MM.1S (cell line): Measurements from ENCODE around the gene CREBBP.

Experiments used
- DNase-seq: peaks from one replicate; pipeline ENCODE4 v3.0.0-alpha.2; 2015
- H2AFZ ChIP-seq: fragments of 300-600 bp; sonication (generic); 2 replicates; pipeline ENCODE4 v1.6.0; 2016; ENCODE audit warnings: antibody characterized with exemption, low read length
- H3F3A ChIP-seq: fragments of 300-600 bp; sonication (generic); 2 replicates; pipeline ENCODE4 v1.6.1; 2016; ENCODE audit warnings: mild to moderate bottlenecking, antibody characterized with exemption, low read length, moderate library complexity, mixed read lengths; ENCODE audit not compliant: insufficient read depth
- H3K27ac ChIP-seq: fragments of 300-600 bp; sonication (generic); 2 replicates; pipeline ENCODE4 v1.5.1; 2016; ENCODE audit warnings: mild to moderate bottlenecking, low read length
- H3K27me3 ChIP-seq: fragments of 300-600 bp; sonication (generic); replicated peaks from 2 replicates; pipeline ENCODE4 v1.6.0; 2016; ENCODE audit warnings: low read length; ENCODE audit not compliant: insufficient read depth
- H3K36me3 ChIP-seq: fragments of 300-600 bp; sonication (generic); replicated peaks from 2 replicates; pipeline ENCODE4 v1.6.1; 2016; ENCODE audit warnings: mild to moderate bottlenecking, low read length, mixed read lengths; ENCODE audit not compliant: insufficient read depth
- H3K4me1 ChIP-seq: fragments of 300-600 bp; sonication (generic); 2 replicates; pipeline ENCODE4 v1.6.1; 2016; ENCODE audit warnings: low read length, mixed read lengths
- H3K4me2 ChIP-seq: fragments of 300-600 bp; sonication (generic); 2 replicates; pipeline ENCODE4 v1.6.0; 2016; ENCODE audit warnings: low read depth, low read length
- H3K4me3 ChIP-seq: fragments of 300-600 bp; sonication (generic); 2 replicates; pipeline ENCODE4 v1.5.1; 2016; ENCODE audit warnings: low read length, mixed read lengths
- H3K79me2 ChIP-seq: fragments of 300-600 bp; sonication (generic); 2 replicates; pipeline ENCODE4 v1.6.1; 2016; ENCODE audit warnings: mixed run types, low read length, mixed read lengths
- H3K9ac ChIP-seq: fragments of 300-600 bp; sonication (generic); 2 replicates; pipeline ENCODE4 v1.6.1; 2016; ENCODE audit warnings: low read length, mixed read lengths
- H3K9me2 ChIP-seq: fragments of 300-600 bp; sonication (generic); replicated peaks from 2 replicates; pipeline ENCODE4 v1.6.1; 2016; ENCODE audit warnings: mild to moderate bottlenecking, low read length, mixed read lengths; ENCODE audit not compliant: insufficient read depth
- H3K9me3 ChIP-seq: fragments of 300-600 bp; sonication (generic); replicated peaks from 2 replicates; pipeline ENCODE4 v1.6.1; 2016; ENCODE audit warnings: mild to moderate bottlenecking, low read length, mixed read lengths; ENCODE audit not compliant: insufficient read depth
- H4K20me1 ChIP-seq: fragments of 300-600 bp; sonication (generic); 2 replicates; pipeline ENCODE4 v1.6.1; 2016; ENCODE audit warnings: mild to moderate bottlenecking, low read length, moderate library complexity, mixed read lengths; ENCODE audit not compliant: insufficient read depth
- CTCF ChIP-seq: fragments of 300-600 bp; sonication (generic); IDR thresholded peaks from 2 replicates; pipeline ENCODE4 v1.5.1; 2016; ENCODE audit warnings: antibody characterized with exemption, low read length, mixed read lengths
- EZH2 ChIP-seq: fragments of 300-600 bp; sonication (generic); optimal IDR thresholded peaks from 2 replicates; pipeline ENCODE3; 2017; ENCODE audit warnings: low read depth, mild to moderate bottlenecking, antibody characterized with exemption, low read length, mixed read lengths
- EZH2phosphoT487 ChIP-seq: fragments of 300-600 bp; sonication (generic); IDR thresholded peaks from 2 replicates; pipeline ENCODE4 v1.6.1; 2018; ENCODE audit warnings: antibody characterized with exemption, low read length

The CREBBP gene

GRCh38 chr16:3738128-3738527 lies 142.4 kb downstream of the CREBBP start:
- no peaks in the 10 kb centered on the region for H3K79me2 ChIP-seq
- H4K20me1 ChIP-seq = no peaks in the 10 kb centered on the region
- no peak overlapping the region for H3K4me3 ChIP-seq
- no peaks in the 10 kb centered on the region for H3K9me3 ChIP-seq
- H3K36me3 ChIP-seq = peaks cover 5% of the 10 kb centered on the region
- H3K4me1 ChIP-seq = no peaks in the 10 kb centered on the region
- TF ChIP-seq EZH2 = no peak
- no peak for TF ChIP-seq EZH2phosphoT487
- no peak for TF ChIP-seq CTCF
- H3F3A ChIP-seq = no peaks in the 10 kb centered on the region
- no peak overlapping the region for H2AFZ ChIP-seq
- H3K9me2 ChIP-seq = no peaks in the 10 kb centered on the region
- no peak overlapping the region for H3K4me2 ChIP-seq
- no peak for DNase-seq
- no peak overlapping the region for H3K27ac ChIP-seq
- no peaks in the 10 kb centered on the region for H3K27me3 ChIP-seq
- no peak overlapping the region for H3K9ac ChIP-seq

- Histone ChIP-seq H3K9me2 (no peaks in the 10 kb centered on the region), H3K36me3 (peaks cover 5% of the 10 kb centered on the region), H4K20me1 (no peaks in the 10 kb centered on the region), H3K27me3 (no peaks in the 10 kb centered on the region), H3K79me2 (no peaks in the 10 kb centered on the region), H3K4me2 (no peak overlapping the region), H2AFZ (no peak overlapping the region), H3F3A (no peaks in the 10 kb centered on the region), H3K4me3 (no peak overlapping the region), H3K9ac (no peak overlapping the region), H3K4me1 (no peaks in the 10 kb centered on the region), H3K9me3 (no peaks in the 10 kb centered on the region), H3K27ac (no peak overlapping the region)
- DNase-seq = no peak
- TF ChIP-seq EZH2 (no peak), CTCF (no peak), EZH2phosphoT487 (no peak)
These were observed 143.3 kb downstream of the CREBBP start for GRCh38 chr16:3737181-3737580.

- Histone ChIP-seq H3K79me2 (no peaks in the 10 kb centered on the region), H3K4me2 (no peak overlapping the region), H3F3A (no peaks in the 10 kb centered on the region), H3K9ac (no peak overlapping the region), H4K20me1 (no peaks in the 10 kb centered on the region), H3K9me3 (no peaks in the 10 kb centered on the region), H3K27me3 (no peaks in the 10 kb centered on the region), H3K36me3 (peaks cover 5% of the 10 kb centered on the region), H3K9me2 (no peaks in the 10 kb centered on the region), H3K4me1 (no peaks in the 10 kb centered on the region), H3K27ac (no peak overlapping the region), H2AFZ (no peak overlapping the region), H3K4me3 (no peak overlapping the region)
- no peak for TF ChIP-seq EZH2phosphoT487
- no peak for TF ChIP-seq EZH2
- TF ChIP-seq CTCF = no peak
- no peak for DNase-seq
These were observed 144.4 kb downstream of the CREBBP start for GRCh38 chr16:3736116-3736515.
